Endothelial cell of umbilical vein (primary cell): Measurements from ENCODE around the gene GINS3. TPM values are rescaled to one million over a fixed set of nuclear protein-coding genes. Genes with fewer than 3 reads are reported as not detected.

Source experiments
- BruUV-seq: library from RNA; stranded (reverse); fragments of 400-500 nt; replicated peaks from 2 replicates; lab custom pipeline; 2021; lab: Mats Ljungman, UMichigan
- CTCF ChIA-PET: fragments of 300-600, 350-600 bp; sonication (Branson Sonifier 250); formaldehyde crosslinking; loops from one replicate; lab custom pipeline; 2021; ENCODE audit warnings: antibody characterized with exemption, inconsistent platforms; lab: Charles Lee
- POLR2A ChIA-PET: fragments of 300-600, 350-600 bp; sonication (Branson Sonifier 250); formaldehyde crosslinking; loops from one replicate; lab custom pipeline; 2021; ENCODE audit warnings: antibody characterized with exemption, inconsistent platforms; lab: Charles Lee
- DNase-seq: peaks from one replicate; pipeline ENCODE4 v3.0.0-alpha.2; 2011; ENCODE audit warnings: low read depth, low spot score
- FAIRE-seq: peaks from 2 replicates; lab custom pipeline; 2011; peaks lifted over from hg19 to GRCh38; lab: Jason Lieb, UNC
- H2AFZ ChIP-seq: 2 replicates; pipeline ENCODE4 v1.6.0; 2012; ENCODE audit warnings: low read depth, low read length, control low read depth, inconsistent platforms
- H3K27ac ChIP-seq: 2 replicates; pipeline ENCODE4 v1.5.1; 2011; ENCODE audit warnings: low read depth, mild to moderate bottlenecking, control low read depth, low read length, moderate library complexity; ENCODE audit not compliant: insufficient read depth
- H3K27me3 ChIP-seq, 2 experiments: 2 replicates each; pipeline versions ENCODE4 v1.6.0 to v1.6.1; 2011; ENCODE audit warnings: low read length in 2 of 2, mixed read lengths in 1 of 2; ENCODE audit not compliant: control insufficient read depth in 2 of 2, insufficient read depth in 2 of 2
- H3K36me3 ChIP-seq, 2 experiments: 2 replicates in 1 of 2; 3 replicates in 1 of 2; pipeline ENCODE4 v1.5.1; 2011; ENCODE audit warnings: low read length in 2 of 2, mild to moderate bottlenecking in 1 of 2, moderate library complexity in 1 of 2; ENCODE audit not compliant: control insufficient read depth in 2 of 2, insufficient read depth in 2 of 2; ENCODE audit errors: extremely low read depth in 1 of 2
- H3K4me1 ChIP-seq: 3 replicates; pipeline ENCODE4 v1.5.1; 2011; ENCODE audit warnings: mild to moderate bottlenecking, low read length; ENCODE audit not compliant: control insufficient read depth, insufficient read depth; ENCODE audit errors: extremely low read depth
- H3K4me2 ChIP-seq: 2 replicates; pipeline ENCODE4 v1.6.1; 2011; ENCODE audit warnings: low read length, control low read depth, mixed read lengths; ENCODE audit not compliant: insufficient read depth
- H3K4me3 ChIP-seq, 3 experiments: fragments of 200-600 bp in 1 of 3; sonication (generic), shearing (Covaris generic) in 1 of 3; replicated peaks in 1 of 3; 2 replicates each; pipeline ENCODE4 v1.5.1; 2011 to 2016; ENCODE audit warnings: control low read depth in 3 of 3, low read length in 3 of 3, mild to moderate bottlenecking in 2 of 3, inconsistent platforms in 1 of 3, low read depth in 1 of 3, moderate library complexity in 1 of 3; ENCODE audit not compliant: insufficient read depth in 1 of 3
- H3K79me2 ChIP-seq: 2 replicates; pipeline ENCODE4 v1.6.0; 2012; ENCODE audit warnings: low read length, inconsistent platforms; ENCODE audit not compliant: control insufficient read depth, insufficient read depth
- H3K9ac ChIP-seq: replicated peaks from 2 replicates; pipeline ENCODE3; 2011; ENCODE audit warnings: low read length, control low read depth; ENCODE audit not compliant: insufficient read depth; ENCODE audit errors: extremely low read depth
- H3K9me1 ChIP-seq: replicated peaks from 3 replicates; pipeline ENCODE4 v1.6.0; 2011; ENCODE audit warnings: mild to moderate bottlenecking, low read length; ENCODE audit not compliant: control insufficient read depth, insufficient read depth; ENCODE audit errors: extremely low read depth
- H3K9me3 ChIP-seq: replicated peaks from 2 replicates; pipeline ENCODE4 v1.5.1; 2012; ENCODE audit warnings: low read length, inconsistent platforms; ENCODE audit not compliant: control insufficient read depth, insufficient read depth
- H4K20me1 ChIP-seq: replicated peaks from 2 replicates; pipeline ENCODE3; 2011; ENCODE audit warnings: mild to moderate bottlenecking, low read length; ENCODE audit not compliant: control insufficient read depth, insufficient read depth; ENCODE audit errors: extremely low read depth
- EZH2 ChIP-seq: IDR thresholded peaks from 2 replicates; pipeline ENCODE4 v1.6.1; 2012; ENCODE audit warnings: borderline replicate concordance, low read depth, mild to moderate bottlenecking, moderate library complexity, low read length, inconsistent platforms; ENCODE audit not compliant: severe bottlenecking
- FOS ChIP-seq: IDR thresholded peaks from 2 replicates; pipeline ENCODE4 v1.6.1; 2011; ENCODE audit warnings: mild to moderate bottlenecking, low read length, moderate library complexity, borderline replicate concordance; ENCODE audit not compliant: insufficient read depth
- GATA2 ChIP-seq: IDR thresholded peaks from 2 replicates; pipeline ENCODE4 v1.7.0; 2011; ENCODE audit warnings: low read depth, mild to moderate bottlenecking, moderate library complexity, mixed read lengths, low read length; ENCODE audit not compliant: insufficient read length, insufficient read depth
- JUN ChIP-seq: IDR thresholded peaks from 2 replicates; pipeline ENCODE4 v1.6.1; 2011; ENCODE audit warnings: borderline replicate concordance, low read depth; ENCODE audit not compliant: insufficient read length, insufficient read depth
- MYC ChIP-seq: IDR thresholded peaks from one replicate; pipeline ENCODE4 v1.6.1; 2011; ENCODE audit warnings: mild to moderate bottlenecking, low read depth, low read length
- POLR2A ChIP-seq: IDR thresholded peaks from 2 replicates; pipeline ENCODE4 v1.6.1; 2012; ENCODE audit warnings: low read depth, mild to moderate bottlenecking, control low read depth, low read length
- POLR2AphosphoS5 ChIP-seq: IDR thresholded peaks from 2 replicates; pipeline ENCODE4 v1.6.1; 2012; ENCODE audit warnings: low read depth, mild to moderate bottlenecking, control low read depth, low read length, moderate library complexity; ENCODE audit not compliant: insufficient read depth
- dilution Hi-C: fragments of 300-500 bp; cut with MboI; formaldehyde crosslinking; loops from one replicate; pipeline ENCODE4 v1.15.0; 2019; ENCODE audit warnings: low sequenced_read_pairs; ENCODE audit not compliant: extremely low pct_ligation_motif_present
- intact Hi-C: fragments of 100-400 bp; cut with micrococcal nuclease; formaldehyde crosslinking; loops from one replicate; pipeline ENCODE4 v1.10.0; 2022
- polyA plus RNA-seq, 4 experiments: library from polyadenylated mRNA; depleted of rRNA in 3 of 4; stranded (reverse) in 3 of 4; unstranded in 1 of 4; fragments of >200 nt; gene quantifications; 2 replicates each; pipeline versions ENCODE4 v1.2.1 to v1.2.3, GENCODE V29; 2011 to 2012; ENCODE audit warnings: missing spikeins in 1 of 4
- total RNA-seq: library from RNA; stranded (reverse); gene quantifications from 2 replicates; pipeline ENCODE4 v1.2.3, GENCODE V29; 2021
- TF ChIP-seq, protein P1 (sequence below), 2 donors: IDR thresholded peaks; 1 replicate in 1 of 2; 2 replicates in 1 of 2; pipeline ENCODE4 v1.5.1; 2011; ENCODE audit warnings: low read length in 2 of 2, mild to moderate bottlenecking in 2 of 2, moderate library complexity in 2 of 2, control low read depth in 1 of 2, inconsistent platforms in 1 of 2, low read depth in 1 of 2; ENCODE audit not compliant: insufficient read depth in 1 of 2; ENCODE audit errors: extremely low read depth in 1 of 2
- TF ChIP-seq, protein P2 (sequence below): IDR thresholded peaks from 2 replicates; pipeline ENCODE4 v1.6.1; 2011; ENCODE audit not compliant: insufficient read depth, insufficient read length

The GINS3 gene
- total and polyA plus RNA-seq, 2 donors (not counting 3 experiments of a cell fraction or from before 2014, with no cell fraction given), result 17.2 to 24.1 TPM

DNA sequence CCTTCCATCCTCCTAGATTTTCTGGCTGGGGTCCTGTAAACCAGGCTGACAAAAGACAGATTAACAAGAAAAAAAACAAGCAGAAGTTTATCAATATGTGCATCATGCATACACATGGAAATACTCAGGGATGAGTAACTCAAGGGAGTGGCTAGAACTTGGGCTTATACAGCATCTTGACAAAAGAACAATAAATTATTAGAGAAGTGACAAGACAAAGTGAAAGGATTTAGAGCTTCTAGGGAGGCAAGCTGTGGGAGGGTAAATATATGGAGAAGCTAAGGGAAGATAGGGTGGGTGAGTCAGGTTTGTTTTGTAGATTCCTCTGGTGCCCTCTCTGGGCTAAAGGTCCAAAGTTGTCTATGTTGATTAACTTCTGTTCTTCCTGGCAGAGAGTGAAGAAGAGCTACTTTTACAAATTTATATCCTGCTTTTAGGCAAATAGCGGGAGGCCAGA, 59.7 kb downstream of the GINS3 start:
- H3K27ac ChIP-seq, result peak overlapping the region; percentile 12
- H3K79me2 ChIP-seq, result no peaks in the 10 kb centered on the region
- peak; percentile 73 for DNase-seq
- FAIRE-seq, result peak; percentile 64
- H3K36me3 ChIP-seq, result no peaks in the 10 kb centered on the region
- peaks cover 36% of the 10 kb centered on the region for H3K4me1 ChIP-seq
- intact Hi-C loops, result no loop called here
- TF ChIP-seq, protein P1, sequence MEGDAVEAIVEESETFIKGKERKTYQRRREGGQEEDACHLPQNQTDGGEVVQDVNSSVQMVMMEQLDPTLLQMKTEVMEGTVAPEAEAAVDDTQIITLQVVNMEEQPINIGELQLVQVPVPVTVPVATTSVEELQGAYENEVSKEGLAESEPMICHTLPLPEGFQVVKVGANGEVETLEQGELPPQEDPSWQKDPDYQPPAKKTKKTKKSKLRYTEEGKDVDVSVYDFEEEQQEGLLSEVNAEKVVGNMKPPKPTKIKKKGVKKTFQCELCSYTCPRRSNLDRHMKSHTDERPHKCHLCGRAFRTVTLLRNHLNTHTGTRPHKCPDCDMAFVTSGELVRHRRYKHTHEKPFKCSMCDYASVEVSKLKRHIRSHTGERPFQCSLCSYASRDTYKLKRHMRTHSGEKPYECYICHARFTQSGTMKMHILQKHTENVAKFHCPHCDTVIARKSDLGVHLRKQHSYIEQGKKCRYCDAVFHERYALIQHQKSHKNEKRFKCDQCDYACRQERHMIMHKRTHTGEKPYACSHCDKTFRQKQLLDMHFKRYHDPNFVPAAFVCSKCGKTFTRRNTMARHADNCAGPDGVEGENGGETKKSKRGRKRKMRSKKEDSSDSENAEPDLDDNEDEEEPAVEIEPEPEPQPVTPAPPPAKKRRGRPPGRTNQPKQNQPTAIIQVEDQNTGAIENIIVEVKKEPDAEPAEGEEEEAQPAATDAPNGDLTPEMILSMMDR (IDR thresholded peaks at IDR 0.05; ENCODE audit: extremely low read depth in 1 of 2, insufficient read depth in 1 of 2, low read depth in 1 of 2, low read length in 2 of 2), result no peak
- TF ChIP-seq POLR2A (peak; percentile 47), POLR2AphosphoS5 (peak; percentile 53), JUN (no peak), GATA2 (peak; percentile 73), FOS (peak; percentile 37), MYC (no peak), EZH2 (no peak)
- TF ChIP-seq, protein P2, sequence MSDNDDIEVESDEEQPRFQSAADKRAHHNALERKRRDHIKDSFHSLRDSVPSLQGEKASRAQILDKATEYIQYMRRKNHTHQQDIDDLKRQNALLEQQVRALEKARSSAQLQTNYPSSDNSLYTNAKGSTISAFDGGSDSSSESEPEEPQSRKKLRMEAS, result no peak
- BruUV-seq, result no TSS peak
- no peak overlapping the region for H3K4me3 ChIP-seq
- no peaks in the 10 kb centered on the region for H3K9me1 ChIP-seq
- H3K27me3 ChIP-seq, result no peaks in the 10 kb centered on the region
- ChIA-PET CTCF (interaction anchor here (0.8 to 1.1 kb wide), 3 partner anchors 21 to 115 kb away, joined by 3 to 4 read pairs (median 4); no protein-coding TSS in a partner anchor), POLR2A (no interaction called here)
- no peak overlapping the region for H3K4me2 ChIP-seq
- no peak overlapping the region for H3K9ac ChIP-seq
- dilution Hi-C loops, result no loop called here
- H4K20me1 ChIP-seq, result no peaks in the 10 kb centered on the region
- H2AFZ ChIP-seq, result no peak overlapping the region
- H3K9me3 ChIP-seq, result no peaks in the 10 kb centered on the region
